Muscle layer of colon (tissue), 2 donors: Measurements from ENCODE around the gene HIP1R.

Experiments
- H3K27ac ChIP-seq: one replicate; pipeline ENCODE4 v1.7.0; 2013; ENCODE audit warnings: low read depth, mild to moderate bottlenecking, low read length, moderate library complexity
- H3K27me3 ChIP-seq, 2 donors: one replicate each; pipeline ENCODE4 v1.7.0; 2013; ENCODE audit warnings: low read length in 2 of 2, mild to moderate bottlenecking in 2 of 2; ENCODE audit not compliant: insufficient read depth in 2 of 2, control insufficient read depth in 1 of 2
- H3K36me3 ChIP-seq: one replicate; pipeline ENCODE4 v1.7.0; 2013; ENCODE audit warnings: mild to moderate bottlenecking, low read length; ENCODE audit not compliant: insufficient read depth
- H3K4me1 ChIP-seq: one replicate; pipeline ENCODE4 v1.7.0; 2013; ENCODE audit warnings: mild to moderate bottlenecking, low read length; ENCODE audit not compliant: insufficient read depth
- H3K4me3 ChIP-seq, 2 donors: one replicate each; pipeline ENCODE4 v1.7.0; 2013; ENCODE audit warnings: low read length in 2 of 2, low read depth in 1 of 2, mild to moderate bottlenecking in 1 of 2, moderate library complexity in 1 of 2
- H3K9ac ChIP-seq: one replicate; pipeline ENCODE4 v1.7.0; 2013; ENCODE audit warnings: low read length
- H3K9me3 ChIP-seq: one replicate; pipeline ENCODE4 v1.7.0; 2013; ENCODE audit warnings: mild to moderate bottlenecking, low read length
- donor health status: abdominal sarcoma.
- donor health status: Adenocarcinoma of cecum.

Gene HIP1R

DNA sequence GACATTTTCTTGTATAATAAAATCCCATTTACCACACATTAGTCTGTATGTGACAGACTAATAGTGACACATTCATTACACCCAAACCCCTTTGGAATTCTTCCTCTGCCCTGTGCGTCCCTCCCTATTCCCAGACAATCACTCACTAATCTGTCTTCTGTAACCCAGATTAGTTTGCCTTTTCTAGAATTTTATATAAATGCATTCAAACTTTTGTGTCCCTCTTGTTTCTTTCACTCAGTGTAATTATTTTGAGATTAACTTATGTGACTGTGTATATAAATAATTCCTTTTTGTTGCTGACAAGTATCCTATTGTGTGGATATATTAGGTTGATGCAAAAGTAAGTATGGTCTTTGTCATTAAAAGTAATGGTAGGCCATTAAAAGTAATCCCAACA is 27.6 kb upstream of the HIP1R start:
- no peak overlapping the region for H3K27ac ChIP-seq
- no peaks in the 10 kb centered on the region for H3K9me3 ChIP-seq
- no peaks in the 10 kb centered on the region for H3K4me1 ChIP-seq
- H3K9ac ChIP-seq, result no peak overlapping the region
- no peaks in the 10 kb centered on the region for H3K27me3 ChIP-seq
- no peak overlapping the region for H3K4me3 ChIP-seq
- no peaks in the 10 kb centered on the region for H3K36me3 ChIP-seq

DNA sequence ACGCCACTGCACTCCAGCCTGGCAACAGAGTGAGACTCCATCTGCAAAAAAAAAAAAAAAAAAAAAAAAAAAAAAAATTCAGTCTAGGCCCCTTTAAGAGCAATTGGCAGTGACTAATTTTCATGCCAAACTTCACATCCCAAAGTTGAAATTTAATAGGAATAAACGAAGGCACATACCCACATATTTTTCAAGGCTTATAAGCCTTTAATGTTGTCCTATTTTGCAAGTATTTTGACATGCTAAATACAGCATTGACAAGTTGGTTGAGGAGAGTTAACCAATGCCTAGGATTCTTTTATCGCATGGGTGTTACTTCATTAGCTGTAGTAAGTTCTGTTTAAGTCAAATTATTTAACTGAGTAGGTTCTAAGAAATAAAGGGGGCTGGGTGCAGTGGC is 23.5 kb upstream of the HIP1R start:
- Histone ChIP-seq H3K27ac (no peak overlapping the region), H3K27me3 (no peaks in the 10 kb centered on the region), H3K4me1 (no peaks in the 10 kb centered on the region), H3K9me3 (no peaks in the 10 kb centered on the region), H3K36me3 (no peaks in the 10 kb centered on the region), H3K9ac (no peak overlapping the region), H3K4me3 (no peak overlapping the region)

DNA sequence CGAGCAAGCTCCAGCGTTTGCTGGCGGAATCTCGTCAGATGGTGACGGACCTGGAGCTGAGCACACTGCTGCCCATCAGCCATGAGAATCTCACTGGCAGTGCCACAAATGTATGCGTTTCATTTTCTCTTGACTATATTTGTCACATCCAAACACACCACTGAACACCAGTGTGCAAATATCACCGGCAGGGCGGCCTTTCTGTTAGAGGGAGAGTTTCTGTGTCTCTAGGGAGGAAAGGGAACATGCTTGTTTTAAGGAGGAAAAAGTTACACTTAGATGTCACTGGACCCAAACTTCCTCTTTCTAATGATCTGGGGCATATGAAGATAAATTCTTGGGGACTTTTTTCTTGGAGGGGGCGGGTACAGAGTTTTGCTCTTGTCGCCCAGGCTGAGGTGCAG is 21.9 kb upstream of the HIP1R start:
- H3K4me3 ChIP-seq, result no peak overlapping the region
- H3K27me3 ChIP-seq, result no peaks in the 10 kb centered on the region
- H3K27ac ChIP-seq, result no peak overlapping the region
- H3K9me3 ChIP-seq, result no peaks in the 10 kb centered on the region
- no peaks in the 10 kb centered on the region for H3K36me3 ChIP-seq
- H3K4me1 ChIP-seq, result no peaks in the 10 kb centered on the region
- H3K9ac ChIP-seq, result no peak overlapping the region

DNA sequence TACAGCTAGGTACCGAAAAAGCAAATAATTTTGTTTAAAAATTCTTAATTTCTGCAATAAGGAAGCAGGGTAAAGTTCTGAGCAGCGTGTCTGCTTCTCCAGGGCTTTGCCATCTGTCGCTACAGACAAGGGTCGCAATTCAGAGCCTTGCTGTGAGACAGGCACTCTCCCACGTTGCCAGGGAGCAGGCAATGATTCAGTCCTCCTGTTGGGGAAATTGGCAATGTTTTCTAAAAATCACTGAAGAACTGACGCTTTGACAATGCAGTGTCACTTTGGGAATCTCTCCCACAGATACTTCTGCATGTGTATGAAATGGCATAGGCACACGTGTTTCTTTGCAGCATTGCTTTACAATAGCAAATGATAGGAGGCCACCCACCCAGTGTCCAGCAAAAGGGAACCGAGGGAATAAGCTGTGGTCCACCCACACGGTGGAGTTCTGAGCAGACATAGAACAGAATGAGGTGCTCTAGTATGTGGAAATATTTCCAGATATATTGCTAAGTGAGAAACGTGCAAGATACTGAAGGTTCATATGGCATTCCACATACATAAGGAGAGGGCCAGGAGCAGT is 16.0 kb upstream of the HIP1R start:
- Histone ChIP-seq H3K36me3 (no peaks in the 10 kb centered on the region), H3K4me3 (no peak overlapping the region), H3K9me3 (no peaks in the 10 kb centered on the region), H3K27me3 (no peaks in the 10 kb centered on the region), H3K4me1 (no peaks in the 10 kb centered on the region), H3K9ac (no peak overlapping the region), H3K27ac (no peak overlapping the region)

DNA sequence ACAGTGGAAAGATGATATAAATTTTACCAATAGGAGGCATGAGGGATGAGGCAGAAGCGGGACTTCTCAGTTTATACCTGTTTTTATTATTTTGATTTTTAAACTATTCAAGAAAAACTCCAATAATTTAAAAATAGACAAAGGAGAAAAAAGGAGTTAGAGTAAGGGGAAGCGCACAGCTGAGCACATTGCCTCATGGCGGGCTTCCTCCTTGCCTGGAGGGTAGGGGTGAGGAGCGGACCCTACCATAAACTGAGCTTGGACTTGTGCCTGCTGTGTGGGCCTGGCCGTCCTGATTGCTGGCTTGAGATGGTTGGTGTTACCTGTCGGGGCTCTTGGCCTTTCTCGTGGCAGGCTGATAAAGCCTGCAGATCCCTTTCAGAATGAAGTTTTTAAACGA is 15.1 kb upstream of the HIP1R start:
- no peaks in the 10 kb centered on the region for H3K27me3 ChIP-seq
- H3K4me3 ChIP-seq, result no peak overlapping the region
- no peaks in the 10 kb centered on the region for H3K9me3 ChIP-seq
- no peak overlapping the region for H3K9ac ChIP-seq
- no peaks in the 10 kb centered on the region for H3K4me1 ChIP-seq
- no peaks in the 10 kb centered on the region for H3K36me3 ChIP-seq
- H3K27ac ChIP-seq, result no peak overlapping the region

DNA sequence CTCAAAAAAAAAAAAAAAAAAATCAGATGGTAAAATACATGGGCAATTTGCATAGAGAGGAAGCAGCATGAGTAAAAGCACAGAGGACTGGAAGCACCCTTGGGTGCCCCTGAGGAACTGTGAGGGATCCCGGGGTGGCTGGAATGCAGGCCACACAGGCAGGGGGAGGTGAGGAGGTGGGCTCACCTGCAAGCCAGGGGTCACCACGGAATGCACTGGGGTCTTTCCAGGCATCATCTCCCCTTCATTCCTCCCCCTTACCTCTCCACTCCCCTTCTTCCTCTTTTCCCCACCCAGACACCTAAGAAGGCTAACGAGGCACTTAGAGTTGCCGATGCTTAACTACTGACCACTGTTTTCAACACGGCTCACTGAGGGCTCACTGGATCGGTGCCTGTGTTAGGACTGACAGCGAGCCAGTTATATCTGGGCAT is 14.4 kb upstream of the HIP1R start:
- no peak overlapping the region for H3K27ac ChIP-seq
- no peaks in the 10 kb centered on the region for H3K27me3 ChIP-seq
- H3K9ac ChIP-seq, result no peak overlapping the region
- no peaks in the 10 kb centered on the region for H3K9me3 ChIP-seq
- H3K4me3 ChIP-seq, result no peak overlapping the region
- H3K4me1 ChIP-seq, result no peaks in the 10 kb centered on the region
- H3K36me3 ChIP-seq, result no peaks in the 10 kb centered on the region

DNA sequence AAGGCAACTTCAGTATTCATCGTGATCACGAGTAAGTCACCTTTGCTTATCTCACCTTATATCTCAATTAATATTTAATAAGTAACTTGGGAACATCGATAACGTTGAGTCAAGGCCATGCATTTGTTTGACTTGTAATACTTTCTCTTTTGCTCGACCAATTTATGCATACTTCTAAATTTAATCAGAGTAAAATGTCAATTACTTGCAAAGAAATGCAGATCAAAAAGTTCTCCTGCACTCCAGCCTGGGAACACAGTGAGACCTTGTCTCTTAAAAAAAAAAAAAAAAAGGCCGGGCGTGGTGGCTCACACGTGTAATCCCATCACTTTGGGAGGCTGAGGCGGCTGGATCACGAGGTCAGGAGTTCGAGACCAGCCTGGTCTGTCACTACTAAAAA is 11.8 kb upstream of the HIP1R start:
- Histone ChIP-seq H3K4me3 (no peak overlapping the region), H3K9me3 (no peaks in the 10 kb centered on the region), H3K27me3 (no peaks in the 10 kb centered on the region), H3K9ac (no peak overlapping the region), H3K36me3 (no peaks in the 10 kb centered on the region), H3K27ac (no peak overlapping the region), H3K4me1 (no peaks in the 10 kb centered on the region)

DNA sequence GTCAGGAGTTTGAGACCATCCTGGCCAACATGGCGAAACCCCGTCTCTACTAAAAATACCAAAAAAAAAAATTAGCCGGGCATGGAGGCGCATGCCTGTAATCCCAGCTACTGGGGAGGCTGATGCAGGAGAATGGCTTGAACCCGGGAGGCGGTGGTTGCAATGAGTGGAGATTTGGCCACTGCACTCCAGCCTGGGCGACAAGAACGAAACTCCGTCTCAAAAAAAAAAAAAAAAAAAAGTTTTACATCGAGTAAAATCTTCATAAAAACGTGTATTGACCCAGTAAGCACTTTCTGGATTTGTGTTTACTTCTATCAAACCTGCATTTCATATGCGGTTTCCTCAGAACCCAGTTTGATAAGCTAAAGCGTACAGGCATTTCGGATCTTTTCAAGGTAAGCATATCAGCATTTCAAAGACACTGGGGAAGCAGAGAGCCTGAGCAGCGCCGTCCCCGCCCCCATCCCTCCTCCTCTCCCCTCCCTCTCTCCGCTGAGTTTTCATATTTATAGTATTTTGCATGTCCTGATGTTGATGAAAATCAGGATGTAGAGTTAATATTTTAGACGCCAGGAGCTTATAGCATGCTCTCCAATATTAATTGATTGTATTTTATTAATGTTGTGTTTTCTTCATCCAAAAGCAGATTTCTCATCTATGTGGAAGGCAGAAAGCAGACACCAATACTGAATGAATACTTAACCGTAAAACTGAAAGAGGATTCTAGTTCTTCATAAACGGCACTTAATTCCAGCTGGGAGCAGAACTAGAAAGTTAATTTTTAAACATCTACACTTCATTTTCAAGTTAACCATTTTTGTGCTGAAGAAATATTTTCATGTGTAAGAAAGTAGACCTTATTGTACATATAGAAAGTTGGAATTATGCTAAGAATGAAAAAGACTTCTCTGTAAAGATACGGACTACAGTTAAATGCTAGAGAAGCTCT is 9.2 kb upstream of the HIP1R start:
- no peak overlapping the region for H3K9ac ChIP-seq
- H3K9me3 ChIP-seq, result no peaks in the 10 kb centered on the region
- H3K4me1 ChIP-seq, result no peaks in the 10 kb centered on the region
- H3K27me3 ChIP-seq, result no peaks in the 10 kb centered on the region
- H3K4me3 ChIP-seq, result peak overlapping the region; percentile 23 to 41
- H3K27ac ChIP-seq, result no peak overlapping the region
- H3K36me3 ChIP-seq, result no peaks in the 10 kb centered on the region

DNA sequence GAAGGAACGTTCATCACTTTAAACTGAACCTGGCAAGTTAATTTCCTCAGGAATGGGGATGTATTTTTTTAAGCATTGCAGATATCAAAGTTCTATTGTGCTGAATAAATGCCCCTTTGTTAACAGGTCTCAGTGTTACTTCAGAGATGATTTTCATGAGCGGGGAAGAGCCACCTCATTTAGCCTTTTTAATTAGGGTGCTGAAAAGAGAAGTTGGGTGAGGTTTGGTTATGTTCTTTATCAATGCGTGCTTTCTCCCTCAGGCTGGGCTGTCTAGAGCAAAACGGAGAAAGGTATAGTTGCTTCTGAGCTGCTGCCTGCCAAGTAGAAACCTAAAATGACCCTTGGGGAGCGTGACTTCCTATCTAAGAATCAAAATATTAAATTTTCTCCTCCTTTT is 8.0 kb upstream of the HIP1R start:
- Histone ChIP-seq H3K9ac (no peak overlapping the region), H3K27ac (no peak overlapping the region), H3K9me3 (no peaks in the 10 kb centered on the region), H3K27me3 (no peaks in the 10 kb centered on the region), H3K4me3 (no peak overlapping the region), H3K4me1 (no peaks in the 10 kb centered on the region), H3K36me3 (no peaks in the 10 kb centered on the region)

DNA sequence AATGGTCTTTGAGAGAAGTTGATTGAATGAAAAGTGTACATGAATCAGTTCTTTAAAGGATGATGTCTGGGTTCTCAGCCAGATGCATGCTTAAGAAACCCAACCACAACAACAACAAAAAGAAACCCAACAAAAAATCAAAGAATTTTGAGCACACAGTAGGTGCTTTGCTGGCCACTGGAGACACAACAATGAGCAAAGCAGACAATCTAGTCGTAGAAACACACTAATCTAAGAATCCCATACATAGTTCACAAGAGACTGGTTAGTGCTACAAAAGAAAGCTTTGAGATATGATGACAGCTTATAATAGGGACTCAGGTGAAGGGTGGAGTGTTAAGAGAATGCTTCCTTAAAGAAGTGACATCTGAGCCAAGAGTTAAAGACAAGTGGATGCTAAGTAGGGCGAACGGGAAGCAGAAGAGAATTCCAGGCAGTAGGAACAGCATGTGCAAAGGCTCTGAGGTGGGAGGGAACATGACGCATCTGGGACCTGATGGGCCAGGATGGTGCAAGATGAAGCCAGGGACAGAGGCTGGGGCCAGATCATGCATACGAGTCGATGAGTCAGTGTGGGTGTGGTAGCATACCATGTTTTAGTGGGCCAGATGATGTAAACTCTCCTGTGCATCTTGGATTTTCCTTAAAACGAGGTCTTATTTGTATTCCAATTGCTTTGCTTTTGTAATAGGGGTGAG is 4.6 kb upstream of the HIP1R start:
- no peaks in the 10 kb centered on the region for H3K27me3 ChIP-seq
- H3K9ac ChIP-seq, result no peak overlapping the region
- H3K9me3 ChIP-seq, result no peaks in the 10 kb centered on the region
- no peaks in the 10 kb centered on the region for H3K4me1 ChIP-seq
- no peak overlapping the region for H3K4me3 ChIP-seq
- H3K27ac ChIP-seq, result no peak overlapping the region
- no peaks in the 10 kb centered on the region for H3K36me3 ChIP-seq

DNA sequence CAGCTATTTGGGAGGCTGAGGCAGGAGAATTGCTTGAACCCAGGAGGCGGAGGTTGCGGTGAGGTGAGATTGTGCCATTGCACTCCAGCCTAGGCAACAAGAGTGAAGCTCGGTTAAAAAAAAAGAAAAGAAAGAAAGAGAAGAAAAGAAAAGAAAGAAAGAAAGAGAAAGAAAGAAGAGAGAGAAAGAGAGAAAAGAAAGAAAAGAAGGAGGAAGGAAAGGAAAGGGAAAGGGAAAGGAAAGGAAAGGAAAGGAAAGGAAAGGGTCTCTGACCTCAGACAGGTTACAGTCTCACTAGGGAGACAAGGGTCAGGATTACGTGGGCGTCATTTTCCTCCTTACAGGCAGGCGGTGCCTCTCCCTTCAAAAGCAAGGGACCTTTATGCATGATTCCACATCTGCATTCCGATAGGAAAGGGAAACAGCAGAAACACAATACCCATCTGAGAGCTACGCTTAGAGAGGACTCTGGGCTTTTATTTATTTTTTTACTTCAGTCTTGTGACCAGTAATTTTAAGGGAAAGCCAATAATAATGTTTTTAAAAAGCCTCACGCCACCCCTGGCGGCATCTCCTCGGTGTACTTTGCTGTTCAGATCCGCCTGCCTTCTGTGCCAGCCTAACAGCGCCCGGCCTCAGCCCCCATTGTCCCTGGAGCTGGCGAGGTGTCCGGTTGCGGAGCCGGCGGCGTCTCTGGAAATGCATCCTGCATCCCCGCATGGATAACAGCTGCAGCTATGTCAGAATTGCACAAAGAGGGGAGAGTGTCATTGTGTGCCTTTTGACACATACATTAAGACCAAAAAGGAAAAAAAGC is 945 bp upstream of the HIP1R start:
- peak overlapping the region; percentile 14 to 58 for H3K4me3 ChIP-seq
- no peaks in the 10 kb centered on the region for H3K9me3 ChIP-seq
- no peak overlapping the region for H3K9ac ChIP-seq
- no peak overlapping the region for H3K27ac ChIP-seq
- H3K27me3 ChIP-seq, result peaks cover 0 to 9% of the 10 kb centered on the region in 2 donors
- H3K4me1 ChIP-seq, result peaks cover 8% of the 10 kb centered on the region
- no peaks in the 10 kb centered on the region for H3K36me3 ChIP-seq
